IMR-90 (cell line): Measurements from ENCODE around the gene TMEM45A. TPM values are rescaled to one million over a fixed set of nuclear protein-coding genes. Genes with fewer than 3 reads are reported as not detected.
A peak's percentile ranks its signal among the peaks of the same experiment; 100 is the strongest.

Experiments
- ATAC-seq: fragments of 200-7000 bp; cut with Tn5 transposase; 2 replicates; pipeline ENCODE4 v1.9.1; 2020; ENCODE audit warnings: low read depth, mild to moderate bottlenecking, moderate library complexity
- BruUV-seq: library from RNA; stranded (reverse); fragments of 400-500 nt; replicated peaks from 2 replicates; lab custom pipeline; 2021; lab: Mats Ljungman, UMichigan
- CTCF ChIA-PET: fragments of 300-600 bp; formaldehyde crosslinking; extraction: SDS; loops from one replicate; lab custom pipeline; 2021; ENCODE audit warnings: antibody characterized with exemption; lab: Yijun Ruan, JAX
- POLR2A ChIA-PET: fragments of 300-600 bp; sonication (Branson Sonifier 250); formaldehyde crosslinking; loops from one replicate; lab custom pipeline; 2022; ENCODE audit warnings: antibody characterized with exemption; ENCODE audit not compliant: unreplicated experiment; lab: Charles Lee
- DNase-seq: peaks from one replicate; pipeline ENCODE4 v3.0.0; 2013
- H2AFZ ChIP-seq: replicated peaks from 2 replicates; pipeline ENCODE3; 2013; ENCODE audit warnings: low read length, mild to moderate bottlenecking; ENCODE audit not compliant: poor library complexity
- H2AK5ac ChIP-seq: 2 replicates; pipeline ENCODE4 v1.6.1; 2013; ENCODE audit warnings: low read depth, low read length, inconsistent platforms
- H2AK9ac ChIP-seq: replicated peaks from 2 replicates; pipeline ENCODE3; 2013; ENCODE audit warnings: mild to moderate bottlenecking, low read depth, low read length, moderate library complexity; ENCODE audit not compliant: poor library complexity
- H2BK120ac ChIP-seq: 2 replicates; pipeline ENCODE4 v1.6.1; 2013; ENCODE audit warnings: low read depth, low read length, inconsistent platforms
- H2BK15ac ChIP-seq: 3 replicates; pipeline ENCODE4 v1.6.1; 2013; ENCODE audit warnings: low read depth, low read length, inconsistent platforms
- H2BK20ac ChIP-seq: 2 replicates; pipeline ENCODE4 v1.6.1; 2013; ENCODE audit warnings: low read depth, mild to moderate bottlenecking, inconsistent platforms, low read length, moderate library complexity
- H2BK5ac ChIP-seq: 2 replicates; pipeline ENCODE4 v1.6.1; 2013; ENCODE audit warnings: mild to moderate bottlenecking, low read depth, low read length, inconsistent platforms; ENCODE audit not compliant: poor library complexity, severe bottlenecking
- H3K14ac ChIP-seq: replicated peaks from 2 replicates; pipeline ENCODE4 v1.6.1; 2013; ENCODE audit warnings: low read depth, low read length, inconsistent platforms
- H3K18ac ChIP-seq: 2 replicates; pipeline ENCODE4 v1.6.1; 2013; ENCODE audit warnings: low read depth, low read length, control low read depth
- H3K23ac ChIP-seq: 2 replicates; pipeline ENCODE4 v1.6.1; 2013; ENCODE audit warnings: low read depth, low read length, inconsistent platforms
- H3K27ac ChIP-seq: 2 replicates; pipeline ENCODE4 v1.5.1; 2013; ENCODE audit warnings: mild to moderate bottlenecking, control low read depth, low read length; ENCODE audit not compliant: insufficient read depth
- H3K27me3 ChIP-seq: 2 replicates; pipeline ENCODE4 v1.6.1; 2013; ENCODE audit warnings: low read length; ENCODE audit not compliant: control insufficient read depth, insufficient read depth
- H3K36me3 ChIP-seq: 2 replicates; pipeline ENCODE4 v1.6.1; 2013; ENCODE audit warnings: low read length, mixed read lengths; ENCODE audit not compliant: control insufficient read depth, insufficient read depth
- H3K4ac ChIP-seq: 2 replicates; pipeline ENCODE4 v1.6.1; 2013; ENCODE audit warnings: low read depth, low read length, inconsistent platforms
- H3K4me1 ChIP-seq: 2 replicates; pipeline ENCODE4 v1.6.1; 2013; ENCODE audit warnings: low read length, mixed read lengths; ENCODE audit not compliant: control insufficient read depth, insufficient read depth
- H3K4me2 ChIP-seq: 2 replicates; pipeline ENCODE4 v1.6.1; 2013; ENCODE audit warnings: low read depth, mild to moderate bottlenecking, control low read depth, low read length, moderate library complexity
- H3K4me3 ChIP-seq: 2 replicates; pipeline ENCODE4 v1.5.1; 2013; ENCODE audit warnings: low read depth, mild to moderate bottlenecking, control low read depth, low read length, moderate library complexity; ENCODE audit not compliant: insufficient read depth
- H3K56ac ChIP-seq: 2 replicates; pipeline ENCODE4 v1.6.1; 2013; ENCODE audit warnings: low read length, inconsistent platforms; ENCODE audit not compliant: insufficient read depth; ENCODE audit errors: extremely low read depth
- H3K79me1 ChIP-seq, 2 experiments: 2 replicates each; pipeline ENCODE4 v1.6.1; 2013; ENCODE audit warnings: low read length in 2 of 2, inconsistent platforms in 1 of 2, low read depth in 1 of 2
- H3K9ac ChIP-seq: 2 replicates; pipeline ENCODE4 v1.6.1; 2013; ENCODE audit warnings: low read depth, low read length, control low read depth
- H3K9me1 ChIP-seq: 2 replicates; pipeline ENCODE4 v1.6.1; 2013; ENCODE audit warnings: low read length, inconsistent platforms; ENCODE audit not compliant: insufficient read depth
- H3K9me3 ChIP-seq: 2 replicates; pipeline ENCODE4 v1.6.1; 2013; ENCODE audit warnings: low read length; ENCODE audit not compliant: control insufficient read depth, insufficient read depth
- H4K20me1 ChIP-seq: 2 replicates; pipeline ENCODE4 v1.6.1; 2013; ENCODE audit warnings: low read length, inconsistent platforms; ENCODE audit not compliant: insufficient read depth
- H4K5ac ChIP-seq: 2 replicates; pipeline ENCODE4 v1.6.1; 2013; ENCODE audit warnings: mild to moderate bottlenecking, low read depth, low read length, control low read depth
- H4K8ac ChIP-seq, 2 experiments: 2 replicates each; pipeline ENCODE4 v1.6.1; 2013; ENCODE audit warnings: low read depth in 2 of 2, low read length in 2 of 2, control low read depth in 1 of 2, inconsistent platforms in 1 of 2
- H4K91ac ChIP-seq: 2 replicates; pipeline ENCODE4 v1.6.1; 2013; ENCODE audit warnings: low read depth, low read length, inconsistent platforms; ENCODE audit not compliant: insufficient read depth
- FOS ChIP-seq: fragments of 150-350 bp; IDR thresholded peaks from 2 replicates; pipeline ENCODE4 v1.6.1; 2016; ENCODE audit warnings: low read depth, low read length
- MAFK ChIP-seq: IDR thresholded peaks from 2 replicates; pipeline ENCODE4 v1.6.1; 2012; ENCODE audit warnings: low read depth, low read length, improper control_type of control experiment
- MXI1 ChIP-seq: IDR thresholded peaks from 2 replicates; pipeline ENCODE4 v1.6.1; 2012; ENCODE audit warnings: low read depth, mild to moderate bottlenecking, low read length, moderate library complexity, borderline replicate concordance
- NFE2L2 ChIP-seq: fragments of 150-350 bp; IDR thresholded peaks from 2 replicates; pipeline ENCODE4 v1.6.1; 2016; ENCODE audit warnings: low read depth, mild to moderate bottlenecking, low read length
- RFX5 ChIP-seq: IDR thresholded peaks from 2 replicates; pipeline ENCODE4 v1.8.0; 2012; ENCODE audit warnings: low read depth, mild to moderate bottlenecking, low read length, moderate library complexity
- SMC3 ChIP-seq: fragments of 150-350 bp; IDR thresholded peaks from 2 replicates; pipeline ENCODE4 v1.6.1; 2016; ENCODE audit warnings: low read depth, mild to moderate bottlenecking, antibody characterized with exemption, low read length, moderate library complexity
- USF2 ChIP-seq: fragments of 150-350 bp; IDR thresholded peaks from 2 replicates; pipeline ENCODE4 v1.6.1; 2017; ENCODE audit warnings: mild to moderate bottlenecking, antibody characterized with exemption, low read length, low read depth
- WGBS, 2 experiments: methylation state at CpG; one replicate each; pipeline versions ENCODE4 v1.1.5 to v1.1.7; 2013; ENCODE audit warnings: missing lambda C conversion rate in 2 of 2; ENCODE audit not compliant: insufficient read length in 1 of 2; ENCODE audit errors: extremely low coverage in 2 of 2; 5-methylcytosine and 5-hydroxymethylcytosine counted together
- dilution Hi-C: fragments of 300-500 bp; cut with HindIII; formaldehyde crosslinking; loops from one replicate; pipeline ENCODE4 v1.14.3; 2018; ENCODE audit warnings: low sequenced_read_pairs; ENCODE audit not compliant: unreplicated experiment
- in situ Hi-C: fragments of 300-500 bp; cut with MboI; formaldehyde crosslinking; loops from 3 replicates; pipeline ENCODE4 v1.14.3; 2019; ENCODE audit warnings: low sequenced_read_pairs, inconsistent platforms, mixed read lengths
- intact Hi-C: fragments of 100-400 bp; cut with micrococcal nuclease; formaldehyde crosslinking; loops from 2 replicates; pipeline ENCODE4 v1.10.0; 2022
- polyA plus RNA-seq, 3 experiments: library from polyadenylated mRNA; depleted of rRNA; stranded (reverse); fragments of >200 nt; gene quantifications; 2 replicates each; pipeline ENCODE4 v1.2.3, GENCODE V29; 2012; ENCODE audit warnings: low replicate concordance in 1 of 3
- total RNA-seq: library from RNA; depleted of rRNA; stranded (reverse); fragments of >200 nt; gene quantifications from 2 replicates; pipeline ENCODE4 v1.2.3, GENCODE V29; 2012

The TMEM45A gene
- total and polyA plus RNA-seq, 2 of the 4 experiments (the other 2 are of a cell fraction) = 13.6 to 21.7 TPM

GRCh38 chr3:100525753-100526612 lies 33.6 kb downstream of the TMEM45A start:
- dilution Hi-C loops = no loop called here
- H2BK5ac ChIP-seq = no peak overlapping the region
- peak; percentile 79 for DNase-seq
- no peak overlapping the region for H3K27ac ChIP-seq
- H3K23ac ChIP-seq = peak overlapping the region; percentile 78; the same call in 1 of the 2 replicates
- no peak overlapping the region for H3K18ac ChIP-seq
- H3K4ac ChIP-seq = no peak overlapping the region
- in situ Hi-C loops = no loop called here
- WGBS, 2 experiments = 58% methylated on average over 3 of the region's 12 CpGs; no CpG with 5 or more reads in 1 of the 2 experiments
- no peak overlapping the region for H4K91ac ChIP-seq
- no peak overlapping the region for H2BK20ac ChIP-seq
- ChIA-PET CTCF (no interaction called here), POLR2A (no interaction called here)
- 0 out of 2 replicates have a peak, but pooled peaks cover 2% of the 10 kb centered on the region for H3K4me1 ChIP-seq
- H4K5ac ChIP-seq = no peak overlapping the region
- H2AK9ac ChIP-seq = no peak overlapping the region
- no peak for TF ChIP-seq RFX5
- no peak for TF ChIP-seq MXI1
- TF ChIP-seq SMC3 = no peak
- TF ChIP-seq USF2 = no peak
- no peak for TF ChIP-seq NFE2L2
- TF ChIP-seq MAFK = no peak
- no peak for TF ChIP-seq FOS
- intact Hi-C loops = no loop called here
- peaks cover 7% of the 10 kb centered on the region; the same call in 1 of the 2 replicates for H3K9me1 ChIP-seq
- H3K9me3 ChIP-seq = no peaks in the 10 kb centered on the region
- no peak overlapping the region for H3K56ac ChIP-seq
- H4K8ac ChIP-seq = no peak overlapping the region
- H3K4me2 ChIP-seq = peak overlapping the region; percentile 48; the same call in 1 of the 2 replicates
- no peaks in the 10 kb centered on the region for H3K27me3 ChIP-seq
- ATAC-seq = peak; percentile 49; the same call in 1 of the 2 replicates
- H2AK5ac ChIP-seq = no peak overlapping the region
- no peaks in the 10 kb centered on the region for H3K79me1 ChIP-seq
- no peak overlapping the region for H3K9ac ChIP-seq
- no peaks in the 10 kb centered on the region for H4K20me1 ChIP-seq
- H2AFZ ChIP-seq = peak overlapping the region; percentile 51
- 0 out of 2 replicates have a peak overlapping the region, but pooled peaks have one; percentile 6 for H2BK120ac ChIP-seq
- no peak overlapping the region for H2BK15ac ChIP-seq
- H3K36me3 ChIP-seq = no peaks in the 10 kb centered on the region; the same call in 1 of the 2 replicates
- no TSS peak for BruUV-seq
- H3K14ac ChIP-seq = 0 out of 2 replicates have a peak overlapping the region, but pooled peaks have one; percentile 16
- H3K4me3 ChIP-seq = no peak overlapping the region
